NCI-H146 (cell line): ENCODE results near the gene RPS2.
"Not testable (repeated sequence)": the region's sequence is repeated elsewhere in the genome, so short reads cannot be mapped to it uniquely, and the experiment has no call there.

Experiments
- DNase-seq: peaks from one replicate; lab custom pipeline; 2025; lab: John Stamatoyannopoulos, UW

The RPS2 gene

GRCh38 chr16:1964506-1965395 lies at the start of gene RPS2:
TSS of gene RPS2 (minus strand) at chr16:1964826. CDS start at chr16:1964625, 201 bp downstream.
- DNase-seq = peak; percentile 100

- DNase-seq = no peak
Measured at GRCh38 chr16:2013527-2013926, 48.9 kb upstream of the RPS2 start.

- not testable (repeated sequence) for DNase-seq
Measured at GRCh38 chr16:2011726-2012125, 47.1 kb upstream of the RPS2 start.

- DNase-seq = peak; percentile 93
Measured at GRCh38 chr16:2009791-2010510, 45.3 kb upstream of the RPS2 start, which contains the start of gene ZNF598. TSS of gene ZNF598 (minus strand) at chr16:2009821.

DNA sequence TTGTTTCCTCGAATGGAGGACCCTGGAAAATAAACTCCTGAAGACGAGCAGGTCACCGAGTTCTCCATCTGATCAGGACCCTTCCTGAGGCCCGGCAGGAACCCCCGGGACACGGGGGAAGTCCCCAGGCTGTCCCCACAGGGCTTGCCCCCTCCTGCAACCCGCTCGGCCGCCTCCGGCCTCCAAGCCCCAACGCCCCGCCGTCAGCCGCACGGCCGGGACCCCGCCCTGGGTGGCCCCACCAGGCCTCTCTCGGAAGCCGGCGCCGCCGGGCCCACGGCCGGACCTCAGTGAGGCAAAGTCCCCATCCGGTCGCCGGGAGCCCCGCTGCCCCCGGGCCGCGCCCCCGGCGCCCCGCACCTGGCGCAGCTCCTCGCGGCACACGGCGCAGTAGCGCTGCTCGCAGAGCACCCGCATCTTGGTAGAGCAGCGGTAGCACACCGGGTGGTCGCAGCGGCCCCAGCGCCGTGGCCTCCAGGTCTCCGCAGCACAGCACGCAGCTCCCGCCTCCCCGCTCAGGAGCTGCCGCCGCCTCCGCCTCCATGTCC lies 44.6 kb upstream of the RPS2 start:
- peak; percentile 47 for DNase-seq

GRCh38 chr16:2008631-2009163 lies 44.1 kb upstream of the RPS2 start:
- peak; percentile 31 for DNase-seq

GRCh38 chr16:2008009-2008526 lies 43.4 kb upstream of the RPS2 start:
- DNase-seq = no peak

DNA sequence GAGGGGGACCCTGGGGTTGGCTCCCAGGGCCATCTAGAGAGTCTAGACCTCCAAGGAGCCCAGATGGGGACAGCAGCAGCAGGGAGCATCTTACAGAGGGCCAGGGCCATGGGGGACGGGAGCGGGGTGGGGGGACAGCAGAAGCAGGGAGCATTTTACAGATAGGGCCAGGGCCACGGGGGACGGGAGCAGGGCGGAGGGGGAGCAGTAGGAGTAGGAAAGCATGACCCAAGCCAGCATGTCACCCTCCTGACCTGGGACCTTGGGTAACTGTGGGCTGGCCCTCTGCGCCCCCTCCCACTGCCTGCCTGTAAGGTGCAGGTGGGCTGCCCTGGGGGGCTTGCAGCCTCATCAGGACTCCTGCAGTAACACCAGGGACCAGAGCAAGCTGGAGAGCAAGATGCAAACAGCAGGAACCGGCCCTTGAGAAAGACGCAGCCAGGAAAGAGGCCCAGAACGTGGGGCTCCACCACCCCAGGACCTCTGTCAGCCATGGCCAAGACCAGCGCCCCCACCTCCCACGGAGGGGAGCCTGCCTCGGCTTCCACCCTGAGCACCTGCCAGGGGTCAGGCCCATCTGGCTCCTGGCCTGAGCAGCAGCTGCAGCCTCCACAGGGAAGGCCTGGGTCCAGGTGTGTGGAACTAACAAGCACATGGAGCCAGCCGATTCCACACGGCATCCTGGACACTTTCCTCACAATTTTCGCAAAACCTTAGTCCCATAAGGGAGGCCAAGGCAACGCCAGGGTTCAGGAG lies 42.6 kb upstream of the RPS2 start:
- DNase-seq = peak; percentile 19

- no peak for DNase-seq
Measured at GRCh38 chr16:2006317-2006716, 41.7 kb upstream of the RPS2 start.

- no peak for DNase-seq
Measured at GRCh38 chr16:2005646-2006045, 41.0 kb upstream of the RPS2 start.

- DNase-seq = no peak
Measured at GRCh38 chr16:2004795-2005517, 40.3 kb upstream of the RPS2 start.

DNA sequence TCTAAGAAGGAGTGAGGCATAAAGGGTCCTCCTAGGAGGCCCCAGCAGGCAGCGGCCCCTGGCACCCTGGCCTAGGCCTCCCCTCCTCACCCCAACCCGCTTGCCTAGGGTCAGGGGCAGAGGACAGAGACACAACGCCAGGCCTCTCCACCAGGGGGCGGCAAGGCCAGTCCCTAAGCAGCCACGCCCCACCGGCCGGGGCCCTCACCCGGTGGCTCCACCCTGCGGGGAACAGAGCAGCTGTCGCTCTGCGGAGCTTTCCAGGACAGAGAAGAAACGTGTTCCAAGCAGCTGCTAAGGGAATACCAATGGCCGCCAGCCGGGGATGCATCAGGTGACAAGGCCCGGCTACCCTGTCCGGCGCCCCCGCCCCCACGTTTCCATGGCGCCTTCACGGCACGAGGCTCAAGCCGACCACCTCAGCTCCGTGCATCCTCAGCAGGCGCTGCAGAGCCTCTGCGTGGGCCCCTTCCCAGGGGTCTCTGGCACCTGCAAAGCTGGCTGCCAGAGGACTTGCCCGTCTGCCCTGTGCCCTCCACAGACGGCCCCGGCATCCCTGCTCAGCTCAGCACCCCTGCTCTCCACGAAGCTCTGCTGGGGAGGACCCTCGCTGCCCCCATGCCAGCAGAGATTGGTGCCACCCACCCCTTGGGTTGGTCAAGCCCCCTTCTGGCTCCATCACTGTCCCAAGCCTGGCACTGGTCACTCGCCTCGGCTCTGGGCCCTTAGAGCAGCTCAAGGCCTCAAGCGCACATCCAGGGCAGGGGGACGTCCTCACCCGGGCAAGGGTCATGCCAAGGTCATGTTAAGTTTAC lies 39.4 kb upstream of the RPS2 start:
- DNase-seq = peak; percentile 97

GRCh38 chr16:2003231-2003826 lies 38.7 kb upstream of the RPS2 start:
- no peak for DNase-seq

DNA sequence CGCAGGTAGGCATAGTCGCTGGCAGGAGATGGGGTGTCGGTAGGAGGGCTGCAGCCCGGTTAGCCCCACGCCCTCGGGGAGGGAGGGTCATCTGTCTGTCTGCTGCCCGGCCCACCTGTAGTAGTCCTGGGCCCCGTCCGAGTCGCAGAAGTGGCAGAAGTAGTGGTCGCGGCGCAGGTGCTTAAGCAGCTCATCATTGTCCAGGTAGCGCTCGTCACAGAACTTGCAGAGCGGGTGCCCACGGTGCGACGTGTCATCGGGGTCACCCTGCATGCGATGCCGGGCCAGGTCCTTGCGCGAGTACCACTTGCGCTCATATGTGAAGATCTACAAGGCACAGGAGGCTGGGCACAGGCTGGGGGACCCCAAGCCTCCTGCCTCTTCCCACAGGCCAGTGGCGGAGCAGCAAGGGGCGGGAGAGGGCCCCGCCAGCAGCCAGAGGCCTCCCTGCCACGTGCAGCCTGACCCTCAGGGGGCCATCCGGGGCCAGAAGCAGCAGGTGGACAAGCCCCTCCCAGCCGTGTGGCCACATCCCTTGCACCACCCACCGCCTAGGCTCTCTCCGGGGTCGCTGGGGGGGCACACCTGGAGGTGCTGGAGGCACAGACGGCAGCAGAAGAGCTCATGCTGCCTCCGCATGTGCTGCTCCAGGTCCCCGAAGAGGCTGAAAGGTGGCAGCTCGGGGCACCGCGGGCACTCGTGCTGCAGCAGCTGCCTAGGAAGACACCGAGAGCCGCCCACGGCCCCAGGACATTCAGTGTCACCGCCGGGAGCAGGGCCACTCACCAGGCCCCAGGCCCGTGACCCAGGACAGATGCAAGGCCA lies 38.0 kb upstream of the RPS2 start:
- no peak for DNase-seq

DNA sequence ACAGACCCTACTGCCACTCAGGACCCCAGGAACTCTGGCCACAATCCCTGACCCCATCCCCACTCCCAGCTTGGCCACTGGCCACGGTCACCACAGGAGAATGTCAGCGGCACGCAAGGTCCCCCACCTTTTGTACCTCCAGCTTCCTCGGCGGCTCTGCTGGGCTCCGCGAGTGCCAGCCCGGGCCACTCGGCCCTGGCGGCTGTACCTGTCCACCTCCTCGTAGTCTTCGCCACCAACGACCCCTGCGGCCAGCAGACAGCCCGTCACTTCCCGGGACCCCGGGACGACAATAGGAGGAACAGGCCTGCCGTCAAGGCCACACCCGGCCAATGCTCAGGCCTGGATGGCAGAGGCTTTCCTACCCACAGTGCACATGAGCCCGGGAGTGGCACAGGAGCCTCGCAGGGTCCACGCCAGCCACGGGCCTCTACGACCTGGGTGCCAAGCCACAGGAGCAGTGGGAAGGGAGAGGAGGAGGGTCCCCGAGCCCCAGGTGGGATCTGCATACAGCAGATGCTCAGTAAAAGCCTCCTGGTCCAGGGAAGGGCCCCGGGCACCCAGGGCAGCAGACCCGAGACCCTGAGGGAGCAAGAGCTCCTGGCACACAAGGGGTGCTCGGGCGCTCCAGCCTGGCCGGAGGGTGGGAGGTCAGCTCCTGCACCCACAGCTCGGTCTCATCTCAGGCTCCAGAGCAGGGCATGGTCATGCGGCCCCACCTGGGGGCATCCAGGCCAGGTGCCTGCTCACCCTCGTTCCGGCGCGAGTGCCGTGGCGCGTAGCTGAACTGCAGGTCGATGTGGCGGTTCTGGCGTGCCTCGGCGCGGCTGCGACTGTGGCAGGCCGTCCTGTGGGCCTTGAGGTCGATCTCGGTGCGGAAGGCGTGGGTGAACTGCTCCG lies 37.1 kb upstream of the RPS2 start:
- DNase-seq = no peak

DNA sequence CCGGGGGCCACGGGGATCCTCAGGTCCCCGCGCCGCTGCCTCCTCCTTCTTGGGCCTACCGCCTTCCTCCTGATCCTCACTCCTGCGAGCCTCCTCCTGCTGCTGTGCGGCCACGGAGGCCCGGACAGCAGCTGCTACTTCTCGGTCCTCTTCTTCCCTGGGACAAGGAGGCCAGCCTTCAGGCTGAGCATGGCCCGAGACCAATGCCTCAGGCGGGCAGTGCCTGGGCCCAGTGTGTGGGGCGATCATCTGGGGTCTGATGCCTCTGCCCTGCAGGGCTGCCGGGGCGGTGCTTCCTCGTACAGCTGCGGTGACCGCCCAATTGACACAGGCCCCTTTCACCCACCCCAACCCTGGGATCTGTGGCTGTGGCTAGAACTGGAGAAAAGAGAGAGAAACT lies 36.4 kb upstream of the RPS2 start:
- no peak for DNase-seq

- DNase-seq = no peak
Measured at GRCh38 chr16:1999866-2000514, 35.4 kb upstream of the RPS2 start.
